ENCODE measurements around the gene SCN9A.
"Not testable (repeated sequence)": the region's sequence is repeated elsewhere in the genome, so short reads cannot be mapped to it uniquely, and the experiment has no call there.

Gene SCN9A

GRCh38 chr2:166239548-166239947, 136.2 kb downstream of the SCN9A start:
- no peak for ATAC-seq

- ATAC-seq: no peak
Measured at GRCh38 chr2:166238176-166238575, 137.6 kb downstream of the SCN9A start.

- no peak for ATAC-seq
Measured at GRCh38 chr2:166234112-166234846, 141.5 kb downstream of the SCN9A start.

GRCh38 chr2:166233244-166233643, 142.5 kb downstream of the SCN9A start:
- no peak for ATAC-seq

DNA sequence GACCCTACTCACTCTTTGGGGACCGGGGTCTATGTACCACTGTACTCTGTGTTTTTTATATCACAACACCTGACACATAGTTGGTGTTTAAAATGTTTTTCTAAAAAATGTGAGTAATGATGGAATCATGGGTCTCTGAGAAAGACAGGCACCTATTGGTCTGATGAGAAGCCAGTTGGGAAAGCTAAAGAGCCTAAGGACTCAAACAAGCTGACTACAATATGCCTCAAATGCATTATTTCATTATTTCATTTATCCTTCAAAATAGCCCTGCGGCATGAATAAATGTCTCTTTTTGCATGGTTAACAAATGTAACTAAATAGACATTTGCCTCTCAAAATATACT, 145.0 kb downstream of the SCN9A start:
- ATAC-seq: no peak

- ATAC-seq: no peak
Measured at GRCh38 chr2:166230024-166230723, 145.6 kb downstream of the SCN9A start.

DNA sequence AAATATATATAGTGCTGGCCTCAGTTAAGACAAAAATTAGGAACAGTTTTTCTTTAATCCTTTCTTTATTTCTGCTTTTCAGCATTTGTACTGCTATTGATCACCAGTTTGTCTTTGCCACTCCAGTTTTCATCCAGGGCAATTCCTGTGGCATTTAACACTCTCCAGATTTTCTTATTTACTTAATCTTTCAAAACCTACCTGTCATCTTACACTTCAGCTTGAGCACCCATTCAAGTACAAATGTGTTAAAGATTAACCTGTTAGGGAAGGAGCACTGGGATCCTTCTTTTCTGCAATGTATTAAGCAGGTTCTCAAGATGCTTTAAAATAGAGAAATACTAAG, 146.1 kb downstream of the SCN9A start:
- no peak for ATAC-seq

GRCh38 chr2:166224197-166224596, 151.5 kb downstream of the SCN9A start:
- ATAC-seq: no peak

GRCh38 chr2:166223298-166223697, 152.4 kb downstream of the SCN9A start:
- ATAC-seq: no peak

DNA sequence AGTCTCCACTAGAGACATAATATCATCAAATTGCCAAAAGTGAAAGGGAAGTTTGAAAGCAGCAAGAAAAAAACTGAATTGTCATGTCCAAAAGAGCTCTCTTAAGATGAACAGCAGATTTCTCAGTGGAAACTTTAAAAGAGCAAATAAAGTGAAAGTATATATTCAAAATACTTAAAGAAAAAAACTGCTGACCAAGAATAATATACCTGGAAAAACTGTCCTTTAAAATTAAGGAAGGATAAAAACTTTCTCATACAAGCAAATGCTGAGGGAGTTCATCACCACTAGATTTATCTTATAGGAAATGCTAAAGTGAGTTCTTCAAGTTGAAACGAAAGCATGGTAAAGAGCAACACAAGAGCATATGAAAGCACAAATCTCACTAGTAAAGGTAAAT, 164.7 kb downstream of the SCN9A start:
- no peak for ATAC-seq

DNA sequence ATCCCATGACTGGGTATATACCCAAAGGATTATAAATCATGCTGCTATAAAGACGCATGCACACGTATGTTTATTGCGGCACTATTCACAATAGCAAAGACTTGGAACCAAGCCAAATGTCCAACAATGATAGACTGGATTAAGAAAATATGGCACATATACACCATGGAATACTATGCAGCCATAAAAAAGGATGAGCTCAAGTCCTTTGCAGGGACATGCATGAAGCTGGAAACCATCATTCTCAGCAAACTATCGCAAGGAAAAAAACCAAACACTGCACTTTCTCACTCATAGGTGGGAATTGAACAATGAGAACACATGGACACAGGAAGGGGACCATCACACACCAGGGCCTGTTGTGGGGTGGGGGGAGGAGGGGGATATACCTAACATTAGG, 165.8 kb downstream of the SCN9A start:
- ATAC-seq: not testable (repeated sequence)

- ATAC-seq: not testable (repeated sequence)
Measured at GRCh38 chr2:166209367-166209766, 166.4 kb downstream of the SCN9A start.

- ATAC-seq: not testable (repeated sequence)
Measured at GRCh38 chr2:166206153-166206552, 169.6 kb downstream of the SCN9A start.

- no peak for ATAC-seq
Measured at GRCh38 chr2:166202778-166203177, 173.0 kb downstream of the SCN9A start.

DNA sequence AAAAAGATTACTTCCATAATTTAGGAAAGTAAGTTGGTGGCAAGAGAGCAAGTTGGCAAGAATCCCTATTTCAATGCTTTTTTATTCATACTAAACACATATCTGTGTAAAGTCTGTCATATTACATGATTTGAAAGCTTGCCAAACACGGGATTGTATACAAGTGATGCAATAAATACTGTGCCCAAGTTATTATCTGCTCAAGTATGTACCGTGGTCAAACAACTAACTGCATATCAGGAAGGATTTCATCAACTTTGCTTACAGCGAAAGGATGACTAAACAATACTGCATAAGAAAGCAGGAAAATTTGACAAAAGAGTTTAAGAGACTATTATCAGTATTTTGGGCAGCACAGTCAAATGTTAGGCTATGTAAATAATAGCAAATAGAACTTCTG, 178.3 kb downstream of the SCN9A start:
- no peak for ATAC-seq

DNA sequence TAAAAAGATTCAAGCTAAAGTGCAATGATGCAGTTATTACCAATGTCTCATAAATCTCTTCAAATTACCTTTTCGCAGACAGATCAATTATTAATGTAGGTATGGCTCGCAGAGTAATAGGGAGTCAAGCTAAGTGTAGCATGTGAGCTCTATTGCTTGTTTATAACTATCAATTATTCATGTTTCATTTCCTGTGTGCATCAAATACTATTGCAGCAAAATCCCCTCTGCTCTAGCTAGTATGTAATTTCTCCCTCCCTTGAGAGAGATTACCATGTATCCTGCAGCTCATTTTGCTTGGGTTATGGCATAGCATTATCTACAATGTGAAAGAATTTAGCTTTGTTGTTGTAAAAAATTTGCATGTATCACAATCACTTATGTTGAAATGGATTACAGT, 182.3 kb downstream of the SCN9A start:
- no peak for ATAC-seq

- ATAC-seq: no peak
Measured at GRCh38 chr2:166188084-166188483, 187.7 kb downstream of the SCN9A start.

GRCh38 chr2:166184789-166185188, 191.0 kb downstream of the SCN9A start:
- no peak for ATAC-seq

DNA sequence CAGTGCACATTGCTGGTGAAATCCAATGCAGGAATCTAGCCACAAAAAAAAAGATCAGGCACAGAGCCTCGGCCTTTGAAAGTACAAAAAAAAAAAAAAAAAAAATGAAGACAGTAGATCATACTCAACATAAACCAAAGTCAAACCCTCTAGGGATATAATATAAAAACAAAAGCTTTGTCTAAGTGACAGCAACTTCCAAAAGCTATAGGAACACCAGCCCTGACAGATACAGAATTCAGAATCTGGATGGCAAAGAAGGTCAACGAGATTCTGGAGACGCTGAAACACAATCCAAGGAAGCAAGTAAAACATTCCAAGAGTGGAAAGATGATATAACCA, 194.0 kb downstream of the SCN9A start:
- ATAC-seq: no peak

DNA sequence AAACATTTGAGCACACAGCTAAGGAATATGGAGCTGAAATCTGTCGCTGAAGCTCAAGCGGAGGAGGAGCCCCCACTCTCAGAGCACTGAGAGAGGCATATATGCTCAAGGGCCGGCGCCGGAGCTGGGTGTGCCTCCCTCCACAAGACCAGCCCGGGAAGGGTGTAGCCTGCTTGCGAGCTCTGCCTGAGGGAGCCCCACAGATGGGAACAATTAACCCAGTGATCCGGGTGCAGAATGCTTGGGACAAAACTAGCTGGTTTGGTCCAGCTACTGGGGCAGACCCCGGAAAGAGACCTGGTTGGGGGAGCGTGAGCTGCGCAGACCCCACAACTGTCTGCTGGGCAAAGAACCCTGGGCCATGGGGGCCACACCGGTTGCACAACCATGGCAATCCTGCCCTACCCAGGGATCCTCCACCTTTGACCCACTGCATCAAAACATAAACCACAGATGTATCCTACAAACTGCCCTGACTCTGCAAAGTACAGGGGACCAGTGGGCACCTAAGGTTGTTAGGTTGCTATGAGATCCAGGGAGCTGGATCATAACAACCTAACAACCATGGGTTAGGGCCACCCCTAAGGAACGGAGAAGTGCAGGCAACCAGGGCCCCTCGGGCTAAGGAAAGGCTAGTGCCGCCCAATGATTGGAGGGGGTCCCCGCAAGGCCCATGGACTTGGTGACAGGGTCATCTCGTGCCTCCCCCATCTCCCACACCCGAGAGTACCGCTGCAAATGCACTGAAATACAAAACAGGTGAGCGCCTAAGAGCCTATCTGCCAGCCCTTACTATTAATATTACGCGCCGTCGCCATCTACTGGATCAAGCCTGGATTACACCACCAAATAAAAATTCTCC, 194.6 kb downstream of the SCN9A start:
- no peak for ATAC-seq

DNA sequence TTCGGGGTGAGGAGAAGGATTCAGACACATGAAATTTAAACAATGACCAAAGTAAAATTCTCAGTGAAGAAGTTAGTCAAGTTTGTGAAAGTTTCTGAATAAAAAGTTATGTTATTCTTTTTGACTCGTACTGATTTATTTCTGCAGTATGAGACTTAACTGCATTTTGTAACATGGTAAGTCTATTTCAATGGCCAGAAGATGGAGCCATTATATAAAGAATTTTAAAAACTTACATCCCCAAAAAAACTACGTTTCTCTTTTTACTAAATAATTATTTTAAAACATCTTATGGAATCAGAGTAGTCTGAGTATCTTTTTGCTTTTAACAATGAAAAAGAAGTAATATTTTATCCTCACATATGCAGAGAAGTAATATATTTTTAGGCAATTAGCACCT, 196.5 kb downstream of the SCN9A start:
- ATAC-seq: no peak

DNA sequence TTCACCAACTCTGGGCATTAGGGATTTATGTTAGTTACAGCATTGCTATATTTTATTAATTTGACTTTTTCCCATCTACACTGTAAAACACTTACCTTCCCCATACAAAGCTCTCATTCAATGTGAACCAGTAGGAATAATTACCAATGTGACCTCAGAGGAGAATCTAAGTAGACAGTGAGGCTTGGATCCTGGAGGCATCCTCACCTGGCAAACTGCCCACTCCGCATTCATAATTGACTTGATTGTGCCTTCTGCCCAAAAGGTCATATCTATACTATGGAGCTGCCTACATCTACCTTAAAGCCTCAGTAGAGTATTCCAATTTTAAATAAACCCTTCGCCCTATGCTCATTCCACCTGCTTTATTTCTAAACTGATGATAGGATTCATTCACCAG, 202.5 kb downstream of the SCN9A start:
- ATAC-seq: no peak

GRCh38 chr2:166171216-166171615, 204.5 kb downstream of the SCN9A start:
- no peak for ATAC-seq

DNA sequence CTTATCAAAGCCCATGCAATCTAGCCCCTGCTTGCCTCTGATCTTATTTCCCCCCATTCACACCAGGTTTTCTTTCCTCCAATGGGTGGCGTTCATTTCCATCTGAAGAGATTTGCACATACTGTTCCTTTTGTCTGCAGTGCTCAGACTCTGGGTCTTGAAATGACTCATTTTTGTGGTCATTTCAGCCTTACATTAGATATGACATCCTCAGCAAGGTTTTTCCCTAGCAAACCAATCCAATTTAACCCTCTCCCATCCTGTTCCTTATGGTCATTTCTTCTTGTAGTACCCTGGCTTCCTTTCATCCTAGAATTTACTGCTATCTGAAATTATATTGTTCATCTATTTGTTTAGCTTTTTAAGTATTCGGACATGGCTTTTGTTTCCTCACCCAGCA, 205.4 kb downstream of the SCN9A start:
- no peak for ATAC-seq
